Aorta (tissue), 5 donors: ENCODE measurements around the gene TOX3. TPM values are rescaled to one million over a fixed set of nuclear protein-coding genes. Genes with fewer than 3 reads are reported as not detected.

Source experiments
- ATAC-seq: fragments of 200-7000 bp; cut with Tn5 transposase; one replicate; pipeline ENCODE4 v1.9.1; 2022; ENCODE audit warnings: moderate library complexity; ENCODE audit not compliant: low FRiP score
- DNase-seq, 2 donors: peaks; one replicate each; pipeline ENCODE4 v3.0.0-alpha.2; 2020
- H3K27ac ChIP-seq, 2 donors: one replicate each; pipeline ENCODE4 v1.5.1; 2013; ENCODE audit warnings: low read length in 2 of 2, mild to moderate bottlenecking in 2 of 2, moderate library complexity in 2 of 2, control low read depth in 1 of 2, inconsistent platforms in 1 of 2, low read depth in 1 of 2
- H3K27me3 ChIP-seq, 2 donors: one replicate each; pipeline ENCODE4 v1.6.1; 2013; ENCODE audit warnings: control low read depth in 1 of 2, low read length in 1 of 2, mild to moderate bottlenecking in 1 of 2, moderate library complexity in 1 of 2; ENCODE audit not compliant: insufficient read depth in 2 of 2, control insufficient read depth in 1 of 2
- H3K36me3 ChIP-seq, 2 donors: one replicate each; pipeline ENCODE4 v1.6.1; 2013; ENCODE audit warnings: control low read depth in 1 of 2, low read length in 1 of 2, mild to moderate bottlenecking in 1 of 2; ENCODE audit not compliant: insufficient read depth in 2 of 2, control insufficient read depth in 1 of 2
- H3K4me1 ChIP-seq, 2 donors: one replicate each; pipeline ENCODE4 v1.6.1; 2013; ENCODE audit warnings: low read length in 2 of 2, control low read depth in 1 of 2, mild to moderate bottlenecking in 1 of 2, moderate library complexity in 1 of 2; ENCODE audit not compliant: insufficient read depth in 2 of 2, control insufficient read depth in 1 of 2
- H3K4me3 ChIP-seq, 2 donors: one replicate each; pipeline ENCODE4 v1.5.1; 2013; ENCODE audit warnings: low read length in 2 of 2, control low read depth in 1 of 2, mild to moderate bottlenecking in 1 of 2
- H3K9me3 ChIP-seq: one replicate; pipeline ENCODE4 v1.6.1; 2013; ENCODE audit warnings: mild to moderate bottlenecking, low read length; ENCODE audit not compliant: control insufficient read depth
- WGBS, 2 donors: extraction: QIAGEN DNeasy Blood & Tissue Kit; methylation state at CpG; one replicate each; pipeline ENCODE4 v1.1.7; 2013; 5-methylcytosine and 5-hydroxymethylcytosine counted together
- intact Hi-C, 2 donors: fragments of 100-400 bp; cut with DNase I; formaldehyde crosslinking; loops; one replicate each; pipeline versions ENCODE4 v1.14.2 to v1.15.0; 2022
- polyA plus RNA-seq, 2 donors: library from polyadenylated mRNA; stranded (reverse); fragments of 200-250 nt; gene quantifications; one replicate each; pipeline ENCODE4 v1.2.3, GENCODE V29; 2013
- total RNA-seq, 2 donors: library from RNA; stranded (reverse); fragmentation: NEBNext Ultra II Directional; extraction: Animal tissue kit (Norgen Biotek cat#: 25700); gene quantifications; one replicate each; pipeline ENCODE4 v1.2.1, GENCODE V29; 2021
- donor health status: healthy with polysubstance abuse.
- donor health status: Bipolar disorder and iron deficiency.
- donor health status: DM: no; HTN: no; CAD: no.
- donor health status: DM: no; HTN: no; CAD: no.
- donor health status: DM: yes; HTN: yes; CAD: no.

Gene TOX3
- total and polyA plus RNA-seq, 4 donors = 1.3 TPM; not detected in 3

- WGBS, 2 donors = 64 to 77% methylated on average over 1 of the region's 1 CpG
Measured at GRCh38 chr16:52399116-52399515, 147.8 kb downstream of the TOX3 start.

GRCh38 chr16:52398491-52398960 lies 148.4 kb downstream of the TOX3 start:
- peaks cover 1% of the 10 kb centered on the region for H3K9me3 ChIP-seq
- ATAC-seq = no peak
- intact Hi-C loops = no loop called here

More at GRCh38 chr16:52399116-52399515, 147.8 kb downstream of the TOX3 start:
- ATAC-seq (no peak), DNase-seq (no peak)
- intact Hi-C loops = no loop called here
- Histone ChIP-seq H3K4me3 (no peak overlapping the region), H3K9me3 (peaks cover 1% of the 10 kb centered on the region), H3K27me3 (no peaks in the 10 kb centered on the region), H3K36me3 (no peaks in the 10 kb centered on the region), H3K4me1 (no peaks in the 10 kb centered on the region), H3K27ac (no peak overlapping the region)

GRCh38 chr16:52398021-52398420 lies 148.9 kb downstream of the TOX3 start:
- Histone ChIP-seq H3K4me3 (no peak overlapping the region), H3K27me3 (no peaks in the 10 kb centered on the region), H3K27ac (no peak overlapping the region), H3K9me3 (peaks cover 1% of the 10 kb centered on the region), H3K36me3 (no peaks in the 10 kb centered on the region), H3K4me1 (no peaks in the 10 kb centered on the region)
- DNase-seq (no peak), ATAC-seq (no peak)
- WGBS, 2 donors = 63 to 77% methylated on average over 1 of the region's 1 CpG
- intact Hi-C loops = no loop called here

More at GRCh38 chr16:52398491-52398960, 148.4 kb downstream of the TOX3 start:
- Histone ChIP-seq H3K4me3 (no peak overlapping the region), H3K4me1 (no peaks in the 10 kb centered on the region), H3K27me3 (no peaks in the 10 kb centered on the region), H3K27ac (no peak overlapping the region), H3K36me3 (no peaks in the 10 kb centered on the region)
- 23 to 28% methylated on average over 3 of the region's 3 CpGs for WGBS, 2 donors
- no peak for DNase-seq

- H3K27ac ChIP-seq = no peak overlapping the region
- no peaks in the 10 kb centered on the region for H3K36me3 ChIP-seq
- no peaks in the 10 kb centered on the region for H3K27me3 ChIP-seq
- DNase-seq (no peak), ATAC-seq (no peak)
- WGBS, 2 donors = 77 to 79% methylated on average over 3 of the region's 3 CpGs
- no peak overlapping the region for H3K4me3 ChIP-seq
- H3K4me1 ChIP-seq = no peaks in the 10 kb centered on the region
- H3K9me3 ChIP-seq = no peaks in the 10 kb centered on the region
- intact Hi-C loops = no loop called here
Measured at GRCh38 chr16:52393448-52393847, 153.5 kb downstream of the TOX3 start.

- no peaks in the 10 kb centered on the region for H3K36me3 ChIP-seq
- H3K9me3 ChIP-seq = no peaks in the 10 kb centered on the region
- H3K4me3 ChIP-seq = no peak overlapping the region
- no peaks in the 10 kb centered on the region for H3K4me1 ChIP-seq
- intact Hi-C loops = no loop called here
- WGBS, 2 donors = 67 to 68% methylated on average over 1 of the region's 1 CpG
- H3K27ac ChIP-seq = no peak overlapping the region
- no peaks in the 10 kb centered on the region for H3K27me3 ChIP-seq
- ATAC-seq (no peak), DNase-seq (no peak)
Measured at GRCh38 chr16:52389045-52389444, 157.9 kb downstream of the TOX3 start.
